ENCODE data around the gene AMPD1. TPM values are rescaled to one million over a fixed set of nuclear protein-coding genes. Genes with fewer than 3 reads are reported as not detected.

AMPD1 gene
- total RNA-seq, 1 experiment from 2014 or later, result 0.10 TPM

- no peak overlapping the region for H3K4me3 ChIP-seq (ENCODE audit: insufficient read depth, low read depth, low read length)
- DNase-seq, result no peak
- H3K27me3 ChIP-seq (ENCODE audit: control insufficient read depth, insufficient read depth, low read length), result no peaks in the 10 kb centered on the region
- no peaks in the 10 kb centered on the region for H3K36me3 ChIP-seq (replicated peaks; ENCODE audit: control insufficient read depth, insufficient read depth, low read length)
Measured at GRCh38 chr1:114641377-114641776, 54.0 kb downstream of the AMPD1 start.

GRCh38 chr1:114638910-114639309 is 56.4 kb downstream of the AMPD1 start:
- Histone ChIP-seq H3K36me3 (replicated peaks; ENCODE audit: control insufficient read depth, insufficient read depth, low read length) (no peaks in the 10 kb centered on the region), H3K27me3 (ENCODE audit: control insufficient read depth, insufficient read depth, low read length) (no peaks in the 10 kb centered on the region), H3K4me3 (ENCODE audit: insufficient read depth, low read depth, low read length) (no peak overlapping the region)
- no peak for DNase-seq

DNA sequence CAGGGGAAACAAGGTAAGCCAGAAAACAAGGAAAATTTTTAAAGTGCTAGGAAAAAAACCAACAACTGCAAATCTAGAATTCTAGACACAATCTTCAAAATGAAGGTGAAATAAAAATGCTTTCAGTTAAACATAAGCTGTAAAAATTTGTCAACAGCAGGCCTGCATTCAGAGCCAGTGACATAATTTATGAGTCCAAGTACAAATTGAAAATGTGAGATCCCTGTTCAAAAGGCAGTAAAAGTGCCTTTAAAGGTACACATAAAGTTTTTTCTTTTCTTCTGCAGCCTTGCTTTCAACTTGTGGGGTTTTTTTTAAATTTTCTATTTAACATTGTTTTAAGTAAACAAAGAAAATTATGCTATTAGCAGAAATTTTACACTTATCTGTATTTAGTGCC is 62.9 kb downstream of the AMPD1 start:
- H3K4me3 ChIP-seq (ENCODE audit: insufficient read depth, low read depth, low read length), result no peak overlapping the region
- H3K36me3 ChIP-seq (replicated peaks; ENCODE audit: control insufficient read depth, insufficient read depth, low read length), result no peaks in the 10 kb centered on the region
- no peak for DNase-seq
- H3K27me3 ChIP-seq (ENCODE audit: control insufficient read depth, insufficient read depth, low read length), result no peaks in the 10 kb centered on the region

- no peak for DNase-seq
- no peaks in the 10 kb centered on the region for H3K36me3 ChIP-seq (replicated peaks; ENCODE audit: control insufficient read depth, insufficient read depth, low read length)
- no peaks in the 10 kb centered on the region for H3K27me3 ChIP-seq (ENCODE audit: control insufficient read depth, insufficient read depth, low read length)
- H3K4me3 ChIP-seq (ENCODE audit: insufficient read depth, low read depth, low read length), result no peak overlapping the region
Measured at GRCh38 chr1:114627107-114627506, 68.2 kb downstream of the AMPD1 start.

DNA sequence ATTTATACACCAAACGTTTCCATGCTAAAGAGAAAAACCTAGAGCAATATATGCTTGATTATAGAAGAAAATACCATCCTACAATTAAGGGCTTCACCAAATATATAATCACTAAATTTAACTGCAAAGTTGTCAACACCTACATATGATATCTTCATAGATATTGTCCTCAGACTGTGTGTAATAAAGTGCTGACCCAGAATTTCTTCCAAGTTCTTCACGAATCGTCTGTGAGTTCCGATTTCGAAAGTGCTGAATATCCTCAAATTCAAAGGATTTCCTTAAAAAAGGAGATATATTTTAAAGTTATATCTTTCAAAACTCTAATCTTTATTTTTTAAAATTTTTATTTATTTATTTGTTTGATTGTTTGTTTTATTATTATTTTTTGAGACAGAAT is 72.0 kb downstream of the AMPD1 start:
- Histone ChIP-seq H3K4me3 (ENCODE audit: insufficient read depth, low read depth, low read length) (no peak overlapping the region), H3K36me3 (replicated peaks; ENCODE audit: control insufficient read depth, insufficient read depth, low read length) (no peaks in the 10 kb centered on the region), H3K27me3 (ENCODE audit: control insufficient read depth, insufficient read depth, low read length) (no peaks in the 10 kb centered on the region)
- no peak for DNase-seq

Other genes starting within 250 kb of the AMPD1 start
- gene TRIM33, start 184.3 kb downstream of the AMPD1 start, total RNA-seq (2014; rRNA removed; shearing (Covaris generic)), result 43.2 and 66.5 TPM in 2 replicates
- gene BCAS2, start 113.9 kb downstream of the AMPD1 start, total RNA-seq (2014; rRNA removed; shearing (Covaris generic)), result 50.0 and 66.3 TPM in 2 replicates
- gene DENND2C, start 25.5 kb downstream of the AMPD1 start, total RNA-seq (2014; rRNA removed; shearing (Covaris generic)), result 1.7 and 2.1 TPM in 2 replicates
- gene NRAS, start 21.2 kb upstream of the AMPD1 start, total RNA-seq (2014; rRNA removed; shearing (Covaris generic)), result 104 and 108 TPM in 2 replicates
- gene CSDE1, start 62.4 kb upstream of the AMPD1 start, total RNA-seq (2014; rRNA removed; shearing (Covaris generic)), result 427 and 596 TPM in 2 replicates
- gene SIKE1, start 85.1 kb upstream of the AMPD1 start, total RNA-seq (2014; rRNA removed; shearing (Covaris generic)), result 105 and 123 TPM in 2 replicates
- not detected in 2 replicates for gene SYCP1, start 159.3 kb upstream of the AMPD1 start, total RNA-seq (2014; rRNA removed; shearing (Covaris generic))

Data from H7 (cell line).